NCI-H1694 treated with DMSO at 0.1 percent for 48 hours (cell line): ENCODE results near the gene IKBKG.
"Not testable (repeated sequence)": the region's sequence is repeated elsewhere in the genome, so short reads cannot be mapped to it uniquely, and the experiment has no call there.

Source experiments
- DNase-seq: peaks from one replicate; lab custom pipeline; 2025; lab: John Stamatoyannopoulos, UW

Gene IKBKG

DNA sequence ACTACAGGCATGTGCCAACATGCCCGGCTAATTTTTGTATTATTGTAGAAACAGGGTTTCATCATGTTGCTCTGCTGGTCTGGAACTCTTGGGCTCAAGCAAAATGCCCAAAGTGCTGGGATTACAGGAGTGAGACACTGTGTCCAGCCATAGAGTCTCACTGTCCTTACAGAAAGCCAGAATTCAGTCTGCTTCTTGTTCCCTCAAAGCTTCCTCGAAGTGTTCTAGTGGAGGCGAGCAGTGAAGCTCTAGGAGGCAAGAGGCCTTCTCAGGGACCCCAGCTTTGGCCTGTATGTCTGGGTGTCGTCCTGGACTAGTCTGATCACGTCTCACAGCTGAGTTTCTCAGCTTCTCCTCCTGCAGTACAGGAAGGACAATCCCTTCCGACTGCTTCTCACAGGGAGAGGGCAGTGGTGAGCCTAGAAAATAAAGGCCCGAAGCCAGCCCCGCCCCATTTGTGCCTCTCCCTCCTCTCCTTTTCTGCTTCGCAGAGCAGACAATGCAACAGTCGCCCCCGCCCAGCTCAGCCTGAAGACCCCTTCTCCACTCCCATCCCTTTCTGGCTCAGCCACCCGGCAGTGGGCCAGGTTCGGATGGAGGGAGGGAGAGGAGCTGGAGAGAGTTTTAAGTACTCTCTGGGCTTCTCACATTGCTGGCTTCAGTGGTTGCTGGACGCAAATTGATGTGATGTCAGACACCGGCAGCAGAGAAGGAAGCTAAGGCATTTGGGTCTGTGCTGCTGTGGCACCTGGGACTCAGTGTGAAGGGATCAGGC is 20.3 kb upstream of the IKBKG start:
- DNase-seq, result peak; percentile 60

DNA sequence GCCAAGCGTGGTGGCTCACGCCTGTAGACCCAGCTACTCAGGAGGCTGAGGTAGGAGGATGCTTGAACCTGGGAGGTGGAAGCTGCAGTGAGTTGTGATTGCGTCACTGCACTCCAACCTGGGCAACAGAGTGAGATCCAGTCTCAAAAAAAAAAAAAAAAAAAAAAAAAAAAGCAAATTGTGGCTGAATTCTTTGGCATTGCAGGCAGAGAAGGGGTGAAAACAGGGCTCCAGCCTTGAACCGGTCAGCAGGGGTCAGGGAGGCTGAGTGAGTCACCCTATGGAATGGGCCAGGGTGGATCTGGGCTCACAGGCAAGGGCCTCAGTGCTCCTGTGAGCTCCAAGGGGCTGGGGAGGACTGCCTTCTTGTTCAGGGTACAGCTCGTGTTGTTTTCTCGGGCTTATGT is 18.2 kb upstream of the IKBKG start:
- DNase-seq, result no peak

DNA sequence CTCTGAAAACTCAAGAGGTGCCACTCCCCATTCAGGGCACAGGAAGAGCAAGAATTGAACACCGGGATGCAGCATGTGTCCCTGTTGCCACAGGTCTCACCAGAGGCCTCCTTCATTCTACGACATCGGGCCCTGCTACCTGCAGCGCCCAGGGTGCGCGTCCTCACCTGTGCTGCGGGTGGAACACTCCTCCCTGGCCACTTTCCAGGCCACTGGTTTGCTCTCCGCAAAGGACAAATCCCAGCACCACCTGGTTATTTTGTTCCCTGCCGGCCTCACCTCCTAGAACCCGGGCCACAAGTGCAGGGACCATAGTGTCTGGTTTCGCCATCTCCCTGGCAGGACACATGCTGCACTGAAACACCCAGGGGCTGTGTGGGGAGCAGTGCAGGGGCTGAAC is 17.1 kb upstream of the IKBKG start:
- DNase-seq, result no peak

DNA sequence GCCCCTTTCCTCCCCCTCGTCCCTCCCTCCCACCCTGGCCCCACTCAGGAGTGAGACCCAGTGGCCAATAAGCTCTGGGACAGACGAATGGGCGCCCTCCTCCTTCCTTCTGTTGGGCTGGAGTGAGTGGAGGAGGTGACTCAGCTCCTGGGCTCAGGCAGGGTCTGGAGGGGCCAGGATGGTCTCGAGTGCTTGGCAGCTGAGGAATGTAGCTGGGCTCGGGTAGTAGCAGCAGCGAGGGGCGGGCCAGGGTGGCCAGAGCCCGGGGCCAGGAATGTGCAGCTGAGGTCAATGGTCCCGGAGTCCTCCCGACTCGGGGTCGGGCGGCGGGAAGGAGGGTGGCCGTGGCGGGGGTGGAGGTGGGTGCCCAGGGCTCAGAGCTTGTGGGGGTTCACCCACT is 15.8 kb upstream of the IKBKG start:
- DNase-seq, result no peak

DNA sequence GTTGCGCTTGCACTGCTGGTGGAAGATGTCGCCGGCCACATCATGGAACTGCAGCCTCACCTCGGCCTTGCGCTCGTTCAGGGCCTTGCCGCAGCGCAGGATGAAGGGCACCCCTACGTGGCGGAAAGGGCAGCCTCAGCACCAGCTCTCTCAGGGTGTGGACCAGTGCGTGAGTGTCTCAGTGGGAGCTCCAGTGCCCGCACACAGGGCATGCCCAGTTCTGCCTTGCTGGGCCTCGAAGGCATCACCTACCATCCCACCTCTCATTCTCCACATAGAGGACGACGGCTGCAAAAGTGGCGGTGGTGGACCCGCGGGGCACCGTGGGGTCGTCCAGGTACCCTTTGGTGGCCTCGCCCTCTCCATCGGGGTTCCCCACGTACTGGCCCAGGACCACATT is 14.7 kb upstream of the IKBKG start:
- DNase-seq, result no peak

DNA sequence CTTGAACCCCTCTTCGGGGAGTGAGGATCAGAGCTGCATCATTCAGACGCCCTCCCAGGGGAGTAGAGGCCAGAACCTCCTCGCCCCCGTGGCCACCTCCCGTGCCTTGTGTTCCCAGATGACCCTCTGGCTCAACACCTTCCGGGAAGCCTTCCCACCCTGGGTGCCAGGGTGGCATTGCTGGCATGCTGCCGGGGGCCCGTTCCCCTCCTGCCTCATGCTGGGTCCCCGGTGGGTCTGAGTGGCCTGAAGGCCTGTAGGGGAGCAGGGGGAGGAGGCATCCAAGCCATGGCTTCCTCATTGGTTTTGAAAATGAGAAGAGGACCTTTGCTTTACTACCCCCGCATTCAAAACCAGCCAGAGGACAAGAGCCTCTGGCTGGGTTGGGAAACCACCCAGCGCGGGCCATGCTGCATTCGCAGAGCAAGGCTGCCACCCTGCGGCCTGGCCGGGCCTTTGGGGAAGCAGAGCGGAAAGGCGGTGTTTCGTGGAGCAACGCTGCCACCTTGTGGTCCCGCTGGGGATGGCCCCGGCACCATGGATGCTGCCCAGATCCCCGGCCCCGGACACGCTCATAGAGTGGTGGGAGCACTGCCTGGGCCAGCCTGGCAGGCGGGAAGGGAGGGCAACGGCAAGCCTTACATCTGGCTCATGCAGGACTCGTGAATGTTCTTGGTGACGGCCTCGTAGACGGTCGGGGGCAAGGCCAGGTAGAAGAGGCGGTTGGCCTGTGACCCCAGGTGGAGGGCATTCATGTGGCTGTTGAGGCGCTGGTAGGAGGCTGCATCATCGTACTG is 12.7 kb upstream of the IKBKG start:
- DNase-seq, result peak; percentile 58

DNA sequence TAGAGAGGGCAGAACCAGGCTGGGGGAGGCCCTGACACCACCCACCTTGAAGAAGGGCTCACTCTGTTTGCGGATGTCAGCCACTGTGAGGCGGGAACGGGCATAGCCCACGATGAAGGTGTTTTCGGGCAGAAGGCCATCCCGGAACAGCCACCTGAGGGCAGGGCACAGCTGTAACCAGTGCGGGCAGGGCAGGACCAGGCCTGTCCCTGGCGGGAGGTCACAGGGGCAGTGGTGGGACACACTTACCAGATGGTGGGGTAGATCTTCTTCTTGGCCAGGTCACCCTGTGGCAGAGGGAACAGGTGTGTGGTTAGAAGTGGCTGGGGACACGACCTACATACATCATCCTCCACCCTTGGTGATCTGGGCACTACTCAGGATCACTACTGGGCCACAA is 11.5 kb upstream of the IKBKG start:
- no peak for DNase-seq

DNA sequence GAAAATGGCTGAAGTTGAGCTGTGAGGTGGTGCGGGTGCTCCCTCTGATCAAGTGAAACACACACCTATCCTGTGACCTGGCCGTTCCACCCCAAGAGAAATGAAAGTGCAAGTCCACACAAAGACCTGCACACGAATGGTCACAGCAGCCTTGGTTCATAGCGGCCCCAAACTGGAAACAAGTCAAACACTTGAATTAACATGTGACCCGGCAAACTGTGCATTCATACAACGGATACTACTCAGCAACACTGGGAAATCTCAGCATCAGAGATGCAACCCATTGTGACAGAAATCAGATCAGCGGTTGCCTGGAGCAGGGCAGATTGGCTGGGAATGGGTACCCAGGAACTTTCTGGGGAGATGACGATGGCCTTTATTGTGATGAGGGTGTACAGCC is 8.3 kb upstream of the IKBKG start:
- no peak for DNase-seq

DNA sequence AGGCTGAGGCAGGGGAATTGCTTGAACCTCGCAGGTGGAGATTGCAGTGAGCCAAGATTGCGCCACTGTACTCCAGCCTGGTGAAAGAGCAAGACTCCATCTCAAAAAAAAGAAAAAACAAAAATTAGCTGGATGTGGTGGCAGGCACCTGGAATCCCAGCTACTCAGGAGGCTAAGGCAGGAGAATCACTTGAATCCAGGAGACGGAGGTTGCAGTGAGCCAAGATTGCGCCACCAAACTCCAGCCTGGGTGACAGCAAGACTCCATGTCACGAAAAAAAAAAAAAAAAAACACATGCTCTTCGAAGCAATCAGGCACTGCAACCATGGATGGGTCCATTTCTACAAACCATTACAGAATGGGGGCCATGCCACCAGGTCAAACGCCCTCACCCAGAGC is 7.1 kb upstream of the IKBKG start:
- DNase-seq, result not testable (repeated sequence)

DNA sequence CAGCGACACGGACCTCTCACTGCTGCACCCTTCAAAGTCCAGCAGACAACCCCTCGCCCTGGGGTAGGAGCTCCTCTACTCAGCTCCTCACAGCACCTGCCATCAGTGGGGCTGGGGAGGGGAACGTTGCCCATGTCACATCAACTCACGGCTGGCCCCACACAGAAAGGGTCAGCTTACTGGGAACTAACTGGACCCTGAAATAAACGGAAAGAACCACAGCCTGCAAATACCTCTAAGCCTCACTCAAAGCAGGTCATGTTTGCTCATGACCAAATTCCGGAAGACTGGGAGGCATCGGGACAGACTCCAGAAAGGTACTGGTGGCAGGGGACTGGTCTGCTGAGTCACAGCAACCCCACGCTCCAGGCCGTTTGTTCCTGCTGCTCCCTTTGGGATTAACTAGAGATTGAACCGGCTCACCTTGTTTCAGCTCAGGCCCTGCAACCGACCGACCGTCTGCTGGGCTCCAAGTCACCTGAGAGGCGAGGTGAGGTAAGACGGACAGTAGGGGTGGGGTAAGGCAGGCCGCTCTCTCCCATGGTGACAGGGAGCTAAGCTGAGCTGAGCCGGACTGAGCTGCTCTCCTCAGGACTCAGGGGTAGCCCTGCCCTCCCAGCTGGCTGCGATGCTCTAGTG is 6.4 kb upstream of the IKBKG start:
- DNase-seq, result no peak

DNA sequence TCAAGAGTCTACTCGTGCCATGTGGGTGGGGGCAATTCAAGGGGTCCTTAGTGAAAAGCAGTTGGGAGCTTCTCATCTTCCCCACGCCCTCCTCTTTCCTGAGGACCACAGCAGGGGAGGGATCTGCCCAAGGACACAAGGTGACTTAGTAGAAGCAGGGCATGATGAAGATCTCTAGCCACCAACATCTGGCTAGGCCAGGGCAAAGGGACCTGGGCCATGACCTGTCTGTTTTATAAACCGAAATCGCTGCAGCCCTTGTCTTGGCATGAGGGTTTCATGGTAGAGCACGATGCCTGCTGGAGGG is 5.9 kb upstream of the IKBKG start:
- no peak for DNase-seq

DNA sequence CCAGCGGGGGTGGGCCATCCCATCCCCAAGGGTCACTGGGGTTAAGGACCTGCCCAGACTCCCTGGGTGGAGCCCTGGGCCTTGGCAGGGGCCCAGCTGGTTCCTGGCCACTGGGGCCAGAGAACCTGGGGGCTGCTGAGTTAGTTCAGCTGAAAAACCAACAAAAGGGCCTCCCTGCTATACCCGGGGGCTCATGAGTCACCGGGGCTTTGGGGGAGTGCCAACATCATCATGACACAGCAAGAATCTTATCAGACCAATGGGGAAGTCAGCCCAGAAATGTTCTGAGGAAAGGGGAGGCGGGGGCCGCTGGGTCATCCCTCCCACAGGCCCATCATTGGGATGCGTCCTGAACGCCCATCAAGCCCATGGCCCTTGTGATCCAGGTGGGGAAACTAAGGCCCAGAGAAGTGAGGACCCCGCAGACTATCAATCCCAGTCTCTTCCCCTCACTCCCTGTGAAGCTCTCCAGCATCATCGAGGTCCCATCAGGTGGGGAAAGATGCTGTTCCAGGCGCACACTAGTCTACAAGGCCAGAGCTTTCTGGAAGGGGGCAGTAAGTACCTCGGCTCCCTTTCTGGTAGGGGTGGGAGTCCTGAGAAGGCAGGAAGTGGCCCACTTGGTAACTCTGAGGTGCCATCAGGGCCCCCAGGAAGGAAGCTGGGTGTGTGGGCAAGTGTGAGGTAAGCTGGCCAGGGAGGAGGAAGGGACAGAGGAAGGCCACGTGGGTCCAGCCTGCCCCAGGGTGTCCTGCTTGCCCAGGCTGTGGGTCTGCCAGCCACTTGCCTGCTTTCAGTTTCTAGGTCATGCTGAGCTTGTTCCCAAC is 5.3 kb upstream of the IKBKG start:
- no peak for DNase-seq

DNA sequence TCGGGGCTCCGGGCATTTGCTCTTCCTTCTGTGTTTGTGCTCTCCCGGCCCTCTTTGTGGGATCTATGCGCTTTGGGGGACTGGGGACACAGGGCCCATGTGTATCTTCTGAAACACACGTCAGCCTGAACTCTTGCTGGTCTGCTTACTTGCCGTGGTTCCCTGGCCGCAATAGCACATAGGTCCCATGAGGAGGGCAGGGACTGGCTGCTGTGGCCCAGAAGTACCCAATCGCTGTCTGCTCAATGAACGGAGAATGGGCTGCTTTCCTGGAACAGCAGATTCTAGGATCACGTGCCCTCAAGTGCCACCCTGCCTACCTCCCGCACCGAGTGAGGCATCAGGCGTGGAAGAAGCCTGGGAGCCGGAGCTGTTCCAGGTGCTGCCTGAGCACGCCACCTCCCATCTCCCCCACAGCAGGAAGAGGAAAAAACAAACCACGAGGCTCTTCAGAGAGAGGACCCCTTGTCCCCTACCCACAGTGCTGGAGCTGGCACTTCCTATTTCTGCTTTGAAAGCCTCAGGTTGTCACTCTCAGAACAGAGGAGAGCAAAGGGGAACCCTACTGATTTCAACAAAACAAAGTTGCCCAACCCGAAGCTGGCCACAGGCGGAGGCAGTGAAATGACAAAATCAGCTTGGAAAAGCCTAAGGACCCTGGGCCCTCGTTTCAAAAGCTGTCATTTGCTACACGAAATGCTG is 4.5 kb upstream of the IKBKG start:
- no peak for DNase-seq

DNA sequence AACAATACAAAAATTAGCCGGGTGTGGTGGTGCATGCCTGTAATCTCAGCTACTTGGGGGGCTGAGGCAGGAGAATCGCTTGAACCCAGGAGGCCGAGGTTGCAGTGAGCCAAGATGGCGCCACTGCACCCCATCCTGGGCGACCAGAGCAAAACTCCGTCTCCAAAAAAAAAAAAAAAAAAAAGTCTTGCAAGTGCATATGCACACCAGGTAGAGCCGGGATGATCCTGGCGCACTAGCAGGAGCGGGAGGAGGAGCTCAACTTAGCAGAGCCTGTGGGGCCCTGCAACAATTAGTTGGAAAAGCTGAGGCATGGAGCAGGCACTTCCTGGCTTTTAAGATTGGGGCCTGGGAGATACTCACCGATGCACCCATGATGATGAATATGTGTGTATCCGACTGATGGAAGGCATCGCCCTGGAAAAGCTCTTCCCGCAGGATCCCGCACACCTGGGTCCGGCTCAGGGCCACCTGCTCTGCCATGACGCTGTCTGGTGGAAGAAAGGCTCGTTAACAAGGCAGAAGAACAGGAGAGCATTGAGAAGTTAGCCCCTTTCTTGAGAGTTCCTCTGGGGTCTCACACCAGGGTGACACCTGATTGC is 1.6 kb upstream of the IKBKG start:
- no peak for DNase-seq

DNA sequence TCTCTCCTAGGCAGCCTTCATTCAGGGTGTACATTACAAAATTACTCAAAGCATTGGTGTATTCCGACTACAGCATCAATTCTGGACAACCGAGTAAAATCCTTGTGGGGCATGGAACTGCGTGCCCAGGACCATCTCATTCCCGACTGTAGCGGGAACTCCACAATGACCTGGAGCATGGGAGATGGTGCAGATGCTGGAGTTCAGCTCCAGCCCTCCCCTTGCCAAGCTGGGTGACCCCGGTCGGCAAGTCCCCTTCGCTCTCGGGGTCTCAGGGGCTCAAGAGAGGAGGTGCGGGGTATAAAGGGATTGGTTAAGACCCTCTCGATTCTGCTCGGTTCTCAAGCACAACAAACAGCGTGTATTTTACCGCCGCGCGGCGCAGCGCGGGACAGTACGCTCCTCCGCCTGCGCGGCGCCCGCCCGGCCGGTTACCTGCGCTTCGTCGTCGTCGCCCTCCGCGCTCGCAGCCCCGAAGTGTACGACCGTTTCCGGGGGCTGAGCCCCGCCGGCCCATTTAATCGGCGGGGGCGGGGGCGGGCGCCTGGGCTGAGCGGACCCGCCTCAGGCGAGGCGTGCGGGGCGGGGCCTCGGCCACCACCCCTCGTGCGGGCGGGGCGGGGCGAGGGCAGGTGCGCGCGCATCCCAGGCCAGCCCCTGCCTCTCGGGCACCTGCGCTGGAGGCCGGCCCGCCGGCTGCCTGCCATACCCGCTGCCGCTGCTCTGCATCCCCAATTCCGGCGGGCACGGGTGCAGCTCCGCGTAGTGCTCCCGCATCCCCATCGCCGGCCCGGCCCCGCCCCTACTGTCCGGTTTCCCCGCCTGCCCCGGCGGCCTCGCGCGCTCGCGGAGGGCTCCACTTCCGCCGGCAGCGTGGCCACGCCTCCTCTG is 821 bp upstream of the IKBKG start, which contains the start of gene G6PD:
Gene G6PD, minus strand, starts transcription at position 493 of the 891 bp plus-strand sequence. CDS start 691 bp downstream, outside the sequence.
- peak; percentile 58 for DNase-seq

DNA sequence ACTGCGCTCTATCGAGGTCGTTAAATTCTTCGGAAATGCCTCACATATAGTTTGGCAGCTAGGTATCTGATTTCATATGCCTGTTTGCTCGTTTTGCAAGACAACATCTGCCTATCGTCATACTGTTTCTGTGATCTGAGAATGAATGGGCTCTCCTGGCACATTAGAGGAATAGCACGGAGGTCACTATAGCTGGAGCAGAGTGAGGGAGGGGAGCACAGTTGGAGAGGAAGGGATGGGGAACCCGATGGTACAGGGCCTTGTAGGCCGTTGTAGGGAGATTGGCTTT is 552 bp downstream of the IKBKG start:
- no peak for DNase-seq

DNA sequence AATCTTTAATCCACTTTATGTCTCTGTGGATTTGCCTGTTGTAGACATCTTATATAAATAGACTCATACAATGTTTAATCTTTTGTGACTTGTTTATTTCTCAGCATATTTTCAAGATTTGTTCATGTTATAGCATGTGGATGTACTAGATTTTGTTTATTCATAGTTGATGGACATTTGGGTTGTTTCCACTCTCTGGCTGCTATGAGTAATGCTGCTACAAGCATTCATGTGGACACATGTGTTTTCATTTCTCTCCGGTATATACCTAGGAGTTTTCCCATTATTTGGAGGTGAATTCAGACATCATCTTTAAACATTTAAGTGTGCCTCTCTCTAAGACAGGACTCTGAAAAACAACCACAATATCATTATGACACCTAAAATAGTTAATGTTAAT is 2.3 kb downstream of the IKBKG start:
- no peak for DNase-seq

DNA sequence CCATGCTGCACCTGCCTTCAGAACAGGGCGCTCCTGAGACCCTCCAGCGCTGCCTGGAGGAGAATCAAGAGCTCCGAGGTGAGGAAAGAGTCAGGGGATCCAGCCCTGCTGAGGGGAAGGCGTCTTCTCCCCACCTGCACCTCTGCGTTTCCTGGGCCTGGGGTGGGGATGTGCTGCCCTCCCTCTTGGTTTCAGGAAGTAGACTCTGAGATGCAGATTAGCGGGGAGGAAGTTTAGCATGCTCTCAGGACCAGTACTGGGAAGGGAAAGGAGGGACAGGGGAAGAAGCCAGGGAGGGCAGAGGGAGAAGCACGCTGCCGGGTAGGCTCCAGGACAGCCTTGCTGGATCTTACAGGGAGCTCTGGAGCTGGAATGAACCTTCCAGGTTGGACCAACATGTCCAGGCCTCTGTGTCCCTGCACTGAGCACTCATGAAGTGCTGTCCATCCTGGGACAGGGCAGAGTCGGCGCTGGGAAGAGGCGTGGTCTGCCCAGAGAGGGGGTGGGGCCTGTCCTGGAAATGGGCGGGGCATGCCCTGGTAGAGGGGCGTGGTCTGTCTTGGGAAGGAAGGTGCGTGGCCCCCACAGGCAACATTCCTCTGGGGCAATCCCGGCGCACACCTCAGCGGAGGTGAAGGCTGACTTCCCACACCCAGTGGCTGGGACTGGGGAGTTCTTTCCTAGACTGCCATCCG is 4.8 kb downstream of the IKBKG start:
- DNase-seq, result not testable (repeated sequence)

DNA sequence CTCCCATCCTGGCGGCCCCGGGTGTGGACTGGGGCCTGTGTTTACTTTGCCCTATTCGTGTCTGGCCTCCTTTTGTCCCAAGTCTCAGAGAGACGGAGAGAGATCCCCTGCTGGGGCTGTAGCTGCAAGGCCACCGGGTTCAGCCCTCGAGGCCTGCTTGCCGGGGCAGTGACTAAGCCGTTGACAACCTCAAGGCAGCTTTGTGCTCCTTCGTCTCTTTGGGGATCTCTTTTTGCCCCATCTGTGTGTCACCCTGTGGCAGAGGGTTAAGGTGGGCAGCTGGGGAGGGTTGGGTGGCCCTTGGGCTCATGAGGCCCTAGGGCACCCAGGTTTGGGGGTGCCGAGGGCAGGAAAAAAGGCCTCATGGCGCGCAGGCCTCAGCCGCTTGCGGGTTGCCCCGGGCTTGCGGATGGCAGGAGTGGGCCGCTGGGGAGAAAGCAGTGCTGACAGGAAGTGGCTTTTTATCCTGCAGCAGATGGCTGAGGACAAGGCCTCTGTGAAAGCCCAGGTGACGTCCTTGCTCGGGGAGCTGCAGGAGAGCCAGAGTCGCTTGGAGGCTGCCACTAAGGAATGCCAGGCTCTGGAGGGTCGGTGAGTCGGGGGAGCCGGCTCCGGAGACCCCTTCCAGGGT is 10.8 kb downstream of the IKBKG start:
- not testable (repeated sequence) for DNase-seq
